HG03064 (cell line): ENCODE measurements around the gene CES2.
A peak's percentile ranks its signal among the peaks of the same experiment; 100 is the strongest.
"Not testable (repeated sequence)": the region's sequence is repeated elsewhere in the genome, so short reads cannot be mapped to it uniquely, and the experiment has no call there.

Experiments
- ATAC-seq: cut with Tn5 transposase; IDR thresholded peaks from one replicate; pipeline ENCODE4 v1.9.1; 2021; ENCODE audit warnings: low read depth; ENCODE audit not compliant: unreplicated experiment

CES2 gene

GRCh38 chr16:66932076-66932475 is 3.2 kb upstream of the CES2 start:
- ATAC-seq, result no peak

GRCh38 chr16:66933776-66934137 is 1.6 kb upstream of the CES2 start:
- ATAC-seq, result no peak

- peak; percentile 56 for ATAC-seq
Measured at GRCh38 chr16:66934138-66934838, 1.0 kb upstream of the CES2 start, which contains the start of gene CIAO2B. Gene CIAO2B, minus strand, starts transcription at chr16:66934402. Its CDS starts 38 bp downstream, at chr16:66934364.

- not testable (repeated sequence) for ATAC-seq
Measured at GRCh38 chr16:66934839-66935313, 440 bp upstream of the CES2 start.

GRCh38 chr16:66936462-66936861 is 1.1 kb downstream of the CES2 start:
- no peak for ATAC-seq

GRCh38 chr16:66936889-66937554 is 1.7 kb downstream of the CES2 start:
- no peak for ATAC-seq

GRCh38 chr16:66937725-66938337 is 2.5 kb downstream of the CES2 start:
- no peak for ATAC-seq

GRCh38 chr16:66939366-66939765 is 4.0 kb downstream of the CES2 start:
- no peak for ATAC-seq

- ATAC-seq, result no peak
Measured at GRCh38 chr16:66940236-66940635, 4.9 kb downstream of the CES2 start.

GRCh38 chr16:66942981-66943380 is 7.7 kb downstream of the CES2 start:
- no peak for ATAC-seq

GRCh38 chr16:66943426-66944053 is 8.2 kb downstream of the CES2 start:
- ATAC-seq, result no peak

- ATAC-seq, result no peak
Measured at GRCh38 chr16:66944054-66944441, 8.7 kb downstream of the CES2 start.

GRCh38 chr16:66944971-66945370 is 9.7 kb downstream of the CES2 start:
- not testable (repeated sequence) for ATAC-seq

- no peak for ATAC-seq
Measured at GRCh38 chr16:66945939-66946338, 10.6 kb downstream of the CES2 start.

GRCh38 chr16:66946541-66946940 is 11.2 kb downstream of the CES2 start:
- ATAC-seq, result no peak

- ATAC-seq, result no peak
Measured at GRCh38 chr16:66946974-66947301, 11.6 kb downstream of the CES2 start.

- no peak for ATAC-seq
Measured at GRCh38 chr16:66947302-66948065, 12.2 kb downstream of the CES2 start.

- no peak for ATAC-seq
Measured at GRCh38 chr16:66948134-66948836, 13.0 kb downstream of the CES2 start.

- no peak for ATAC-seq
Measured at GRCh38 chr16:66948837-66949225, 13.5 kb downstream of the CES2 start.

- ATAC-seq, result no peak
Measured at GRCh38 chr16:66949472-66949871, 14.2 kb downstream of the CES2 start.
